ENCODE data around the gene NBEA.

DNA sequence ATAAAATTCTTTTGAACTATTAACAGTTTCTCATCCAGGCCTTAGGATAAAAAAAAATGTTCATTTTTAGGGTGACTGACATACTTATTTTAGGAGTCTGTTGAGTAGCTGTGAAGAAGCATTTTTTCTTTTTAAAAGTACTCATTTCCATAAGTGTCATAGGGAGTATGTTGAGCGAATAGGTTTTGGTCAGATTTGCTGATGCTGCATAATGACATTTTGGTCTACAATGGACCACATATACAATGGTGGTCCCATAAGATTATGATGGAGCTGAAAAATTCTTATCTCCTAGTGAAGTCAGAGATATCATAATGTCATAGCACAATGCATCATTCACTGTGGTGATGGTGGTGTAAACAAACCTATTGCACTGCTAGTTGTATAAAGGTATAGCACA lies 17.4 kb downstream of the NBEA start:
- no peak for TF ChIP-seq POLR2A (IDR thresholded peaks at IDR 0.05)
- TF ChIP-seq, protein P1, sequence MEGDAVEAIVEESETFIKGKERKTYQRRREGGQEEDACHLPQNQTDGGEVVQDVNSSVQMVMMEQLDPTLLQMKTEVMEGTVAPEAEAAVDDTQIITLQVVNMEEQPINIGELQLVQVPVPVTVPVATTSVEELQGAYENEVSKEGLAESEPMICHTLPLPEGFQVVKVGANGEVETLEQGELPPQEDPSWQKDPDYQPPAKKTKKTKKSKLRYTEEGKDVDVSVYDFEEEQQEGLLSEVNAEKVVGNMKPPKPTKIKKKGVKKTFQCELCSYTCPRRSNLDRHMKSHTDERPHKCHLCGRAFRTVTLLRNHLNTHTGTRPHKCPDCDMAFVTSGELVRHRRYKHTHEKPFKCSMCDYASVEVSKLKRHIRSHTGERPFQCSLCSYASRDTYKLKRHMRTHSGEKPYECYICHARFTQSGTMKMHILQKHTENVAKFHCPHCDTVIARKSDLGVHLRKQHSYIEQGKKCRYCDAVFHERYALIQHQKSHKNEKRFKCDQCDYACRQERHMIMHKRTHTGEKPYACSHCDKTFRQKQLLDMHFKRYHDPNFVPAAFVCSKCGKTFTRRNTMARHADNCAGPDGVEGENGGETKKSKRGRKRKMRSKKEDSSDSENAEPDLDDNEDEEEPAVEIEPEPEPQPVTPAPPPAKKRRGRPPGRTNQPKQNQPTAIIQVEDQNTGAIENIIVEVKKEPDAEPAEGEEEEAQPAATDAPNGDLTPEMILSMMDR (IDR thresholded peaks at IDR 0.05), result no peak
